ENCODE measurements around the gene PKNOX1. TPM values are rescaled to one million over a fixed set of nuclear protein-coding genes. Genes with fewer than 3 reads are reported as not detected.
A peak's percentile ranks its signal among the peaks of the same experiment; 100 is the strongest.

The PKNOX1 gene
- total and polyA plus RNA-seq, 9 of the 15 experiments (the other 6 are each of a cell fraction or from before 2014, with no cell fraction given), result 8.8 to 25.9 (median 13.2) TPM

DNA sequence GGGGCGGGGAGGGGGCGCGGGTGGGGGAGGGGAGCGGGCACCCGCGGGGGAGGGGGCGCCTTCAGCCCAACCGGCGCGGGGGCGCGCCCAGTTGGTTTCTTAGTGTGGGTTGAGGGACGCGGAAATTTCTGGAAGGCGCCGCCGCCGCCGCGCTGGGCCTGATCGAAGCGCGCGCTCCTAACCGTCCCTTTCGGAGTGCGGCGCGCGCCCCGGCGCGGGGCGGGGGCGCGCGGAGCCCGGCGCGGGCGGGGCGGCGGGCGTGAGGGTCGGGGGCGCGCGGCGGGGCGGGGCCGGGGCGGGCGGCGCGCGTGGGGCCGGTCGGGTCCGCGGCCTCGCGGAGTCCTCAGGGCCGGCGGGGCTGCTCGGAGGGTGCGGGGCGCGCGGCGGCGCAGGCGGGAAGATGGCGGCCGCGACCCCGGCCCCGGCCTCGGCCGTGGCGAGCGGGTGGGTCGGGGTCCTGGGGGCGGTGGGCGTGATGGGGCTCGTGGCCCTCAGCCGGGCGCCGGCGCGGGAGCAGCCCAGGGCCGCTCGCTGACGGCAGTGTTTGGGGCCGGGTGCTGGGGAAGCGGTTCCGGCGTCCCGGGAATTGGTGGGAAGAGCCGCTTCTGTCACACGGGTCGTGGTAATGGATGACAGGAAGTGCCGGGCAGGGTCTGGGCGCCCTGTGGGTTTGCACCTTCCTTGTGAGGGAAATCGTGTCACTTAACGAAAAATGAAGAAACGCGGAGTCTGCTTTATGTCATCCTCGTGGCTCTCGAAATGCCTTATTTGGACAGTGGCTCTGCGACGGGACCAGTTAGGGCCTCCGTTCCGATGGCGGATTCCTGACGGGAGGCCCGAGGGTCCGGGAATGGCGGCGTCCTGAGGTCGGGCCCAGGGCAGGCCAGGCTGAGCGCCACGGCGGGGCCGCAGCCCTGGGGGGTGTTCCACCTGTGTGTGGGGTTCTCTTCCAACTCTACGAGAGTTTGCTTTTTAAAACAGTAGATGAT, 764 bp downstream of the PKNOX1 start (continued):
- TF ChIP-seq RREB1 (CRISPR knock-in tag; IDR thresholded peaks at IDR 0.05) (peak; percentile 53; the same call in 1 of the 2 replicates), TFAM (CRISPR knock-in tag; conservative IDR thresholded peaks at IDR 0.05) (no peak), MTA1 (IDR thresholded peaks at IDR 0.05; ENCODE audit: borderline replicate concordance) (no peak), HMGN3 (IDR thresholded peaks at IDR 0.05; ENCODE audit: borderline replicate concordance, extremely low read depth, insufficient read length, low read depth, low read length) (peak; percentile 54), ETV1 (tag; conservative IDR thresholded peaks at IDR 0.05; ENCODE audit: low read depth) (peak; percentile 68), SNIP1 (IDR thresholded peaks at IDR 0.05; ENCODE audit: low read depth) (no peak), SMAD4 (CRISPR knock-in tag; conservative IDR thresholded peaks at IDR 0.05) (peak; percentile 64), TAF1 (IDR thresholded peaks at IDR 0.05; ENCODE audit: control insufficient read depth, extremely low read depth, insufficient read depth, low read length, severe bottlenecking) (peak; percentile 34), SPI1 (IDR thresholded peaks at IDR 0.05; ENCODE audit: borderline replicate concordance, low read depth, low read length) (peak; percentile 55; the same call in 1 of the 2 replicates), ZNF76 (CRISPR knock-in tag; IDR thresholded peaks at IDR 0.05; ENCODE audit: borderline replicate concordance) (peak; percentile 42; the same call in 1 of the 2 replicates), NONO (IDR thresholded peaks at IDR 0.05; ENCODE audit: low read depth in 2 of 2, low read length in 1 of 2) (peak; percentile 12 to 21; a peak in 2 of 4 replicates), NFE2L1 (tag; IDR thresholded peaks at IDR 0.05; ENCODE audit: borderline replicate concordance, low read depth) (no peak), HDAC8 (tag; IDR thresholded peaks at IDR 0.05) (0 out of 2 replicates have a peak, but pooled peaks have one; percentile 69), NR2F6 (CRISPR knock-in tag; IDR thresholded peaks at IDR 0.05) (0 out of 2 replicates have a peak, but pooled peaks have one; percentile 42), NRF1 (conservative IDR thresholded peaks at IDR 0.05 in 1 of 2, IDR thresholded peaks at IDR 0.05 in 1 of 2) (peak in 1 of 2 experiments; percentile 35; a peak in 2 of 4 replicates), RUNX1 (IDR thresholded peaks at IDR 0.05; ENCODE audit: low read depth) (no peak), ZFP30 (CRISPR knock-in tag; IDR thresholded peaks at IDR 0.05; ENCODE audit: borderline replicate concordance) (no peak), TAF7 (tag; IDR thresholded peaks at IDR 0.05) (peak; percentile 41; the same call in 1 of the 2 replicates), RBM39 (optimal IDR thresholded peaks at IDR 0.05; ENCODE audit: low read depth, low read length) (no peak), ID3 (CRISPR knock-in tag; IDR thresholded peaks at IDR 0.05) (no peak), ID3 (tag; IDR thresholded peaks at IDR 0.05) (no peak)

All from K562 (cell line).